ENCODE results near the gene TTLL11. TPM values are rescaled to one million over a fixed set of nuclear protein-coding genes. Genes with fewer than 3 reads are reported as not detected.

TTLL11 gene
- polyA plus RNA-seq, 1 of the 3 experiments (the other 2 are of a cell fraction) = 6.8 TPM

- DNase-seq = no peak
- no peak overlapping the region for H3K9ac ChIP-seq
- TF ChIP-seq GATA2 (CRISPR knock-in tag; IDR thresholded peaks at IDR 0.05) = no peak
- no peak for TF ChIP-seq FOSL2 (IDR thresholded peaks at IDR 0.05; ENCODE audit: borderline replicate concordance, low read depth)
- TF ChIP-seq GABPA (IDR thresholded peaks at IDR 0.05; ENCODE audit: low read depth) = no peak
- TF ChIP-seq MXI1 (IDR thresholded peaks at IDR 0.05; ENCODE audit: low read depth, low read length) = no peak
- no peak for TF ChIP-seq FOXM1 (IDR thresholded peaks at IDR 0.05; ENCODE audit: low read depth)
- no peak for TF ChIP-seq NFIC (IDR thresholded peaks at IDR 0.05; ENCODE audit: borderline replicate concordance)
- no peak for TF ChIP-seq SMC3 (IDR thresholded peaks at IDR 0.05; ENCODE audit: low read depth, low read length)
- no peak for TF ChIP-seq POLR2AphosphoS5 (IDR thresholded peaks at IDR 0.05; ENCODE audit: low read depth, low read length)
- TF ChIP-seq CTCF (IDR thresholded peaks at IDR 0.05) = no peak
- TF ChIP-seq USF2 (IDR thresholded peaks at IDR 0.05; ENCODE audit: borderline replicate concordance, low read depth, low read length) = no peak
- no peak for TF ChIP-seq TEAD4 (IDR thresholded peaks at IDR 0.05; ENCODE audit: borderline replicate concordance, insufficient read depth)
- no peak for TF ChIP-seq PBX3 (IDR thresholded peaks at IDR 0.05)
- TF ChIP-seq ELF1 (IDR thresholded peaks at IDR 0.05) = no peak
- no peak for TF ChIP-seq NRF1 (IDR thresholded peaks at IDR 0.05; ENCODE audit: low read depth, low read length)
- no peak for TF ChIP-seq REST (IDR thresholded peaks at IDR 0.05; ENCODE audit: low read depth, low read length)
- no peak for TF ChIP-seq RXRA (IDR thresholded peaks at IDR 0.05; ENCODE audit: borderline replicate concordance, low read depth)
- no peak overlapping the region for H2AFZ ChIP-seq (ENCODE audit: low read depth)
- ChIA-PET POLR2A (no interaction called here), CTCF (interaction anchor here (1.4 to 3.8 kb wide), 4 partner anchors 39 to 514 kb away, joined by 3 to 14 read pairs (median 5); no protein-coding TSS in a partner anchor)
- peaks cover 9% of the 10 kb centered on the region; the same call in 1 of the 2 replicates for H4K20me1 ChIP-seq (ENCODE audit: insufficient read depth)
- H3F3A ChIP-seq (replicated peaks; ENCODE audit: insufficient read depth) = peaks cover 2% of the 10 kb centered on the region
- no peak overlapping the region for H3K27ac ChIP-seq (ENCODE audit: low read depth in 2 of 2, low read length in 1 of 2)
- peaks cover 6% of the 10 kb centered on the region; the same call in 1 of the 2 replicates for H3K79me2 ChIP-seq (ENCODE audit: insufficient read depth)
- H3K4me2 ChIP-seq = no peak overlapping the region
- no peak overlapping the region for H3K4me3 ChIP-seq (ENCODE audit: low read depth in 2 of 2, low read length in 1 of 2)
- H3K9me3 ChIP-seq = no peaks in the 10 kb centered on the region
- peaks cover 0 to 6% of the 10 kb centered on the region in 2 experiments; a peak in 3 of 4 replicates for H3K4me1 ChIP-seq (ENCODE audit: control insufficient read depth in 1 of 2, insufficient read depth in 2 of 2, low read depth in 1 of 2, low read length in 1 of 2)
- WGBS (ENCODE audit: low lambda C conversion rate) = 97% methylated on average over 9 of the region's 9 CpGs
- no peaks in the 10 kb centered on the region for H3K9me2 ChIP-seq
- H3K27me3 ChIP-seq (ENCODE audit: insufficient read depth) = no peaks in the 10 kb centered on the region
- no peaks in the 10 kb centered on the region for H3K36me3 ChIP-seq (replicated peaks in 1 of 2; ENCODE audit: control insufficient read depth in 1 of 2, insufficient read depth in 2 of 2, low read length in 1 of 2)
These were observed 33.7 kb downstream of the TTLL11 start for GRCh38 chr9:122059214-122059954.

Measured in SK-N-SH (cell line).